ENCODE measurements around the gene PIGR. TPM values are rescaled to one million over a fixed set of nuclear protein-coding genes. Genes with fewer than 3 reads are reported as not detected.

Gene PIGR
- polyA plus RNA-seq, 1 donor from 2014 or later = not detected

DNA sequence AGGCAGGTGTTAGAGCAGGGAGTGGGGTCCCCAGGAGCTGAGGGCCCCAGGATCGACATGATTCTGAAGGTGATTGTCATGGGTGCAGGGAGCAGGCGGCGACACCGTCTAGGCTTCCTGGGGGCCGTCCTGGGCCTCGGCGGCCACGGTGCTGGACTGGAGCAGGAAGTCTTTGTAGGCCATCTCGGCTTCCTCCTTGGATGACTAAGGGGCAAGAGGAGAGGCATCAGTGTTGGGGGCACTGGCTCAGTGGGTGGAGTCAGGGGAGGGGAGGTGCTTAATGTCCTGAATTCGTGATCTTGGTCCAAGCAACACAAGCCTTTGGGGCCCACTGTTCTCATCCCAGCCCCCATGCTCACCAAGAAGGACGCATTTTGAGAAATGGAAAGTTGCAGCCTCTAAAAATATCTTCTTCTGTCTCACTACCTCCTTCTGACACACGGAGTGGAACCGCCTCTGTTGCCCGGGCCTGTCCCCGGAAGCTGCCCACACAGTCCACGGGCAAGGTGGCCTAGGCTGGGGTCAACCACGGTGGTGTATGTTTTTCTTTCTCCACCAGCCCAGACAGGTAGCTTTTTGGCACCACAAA, 16.0 kb downstream of the PIGR start:
- Histone ChIP-seq H3K4me3 (ENCODE audit: low read length) (no peak overlapping the region), H3K9me2 (ENCODE audit: insufficient read depth, low read length) (no peaks in the 10 kb centered on the region), H3K9ac (ENCODE audit: low read length) (no peak overlapping the region), H3K27me3 (ENCODE audit: insufficient read depth, low read depth, low read length) (no peaks in the 10 kb centered on the region), H3K4me2 (ENCODE audit: low read length) (no peak overlapping the region), H3K36me3 (ENCODE audit: insufficient read depth, low read length) (no peaks in the 10 kb centered on the region), H4K20me1 (ENCODE audit: insufficient read depth) (no peaks in the 10 kb centered on the region), H3F3A (ENCODE audit: insufficient read depth, low read length, poor library complexity, severe bottlenecking) (no peaks in the 10 kb centered on the region), H3K9me3 (ENCODE audit: low read length) (no peaks in the 10 kb centered on the region), H3K27ac (ENCODE audit: low read length) (no peak overlapping the region), H2AFZ (ENCODE audit: low read depth, low read length) (no peak overlapping the region), H3K79me2 (replicated peaks; ENCODE audit: insufficient read depth, low read length) (no peaks in the 10 kb centered on the region)
- TF ChIP-seq, protein P1, sequence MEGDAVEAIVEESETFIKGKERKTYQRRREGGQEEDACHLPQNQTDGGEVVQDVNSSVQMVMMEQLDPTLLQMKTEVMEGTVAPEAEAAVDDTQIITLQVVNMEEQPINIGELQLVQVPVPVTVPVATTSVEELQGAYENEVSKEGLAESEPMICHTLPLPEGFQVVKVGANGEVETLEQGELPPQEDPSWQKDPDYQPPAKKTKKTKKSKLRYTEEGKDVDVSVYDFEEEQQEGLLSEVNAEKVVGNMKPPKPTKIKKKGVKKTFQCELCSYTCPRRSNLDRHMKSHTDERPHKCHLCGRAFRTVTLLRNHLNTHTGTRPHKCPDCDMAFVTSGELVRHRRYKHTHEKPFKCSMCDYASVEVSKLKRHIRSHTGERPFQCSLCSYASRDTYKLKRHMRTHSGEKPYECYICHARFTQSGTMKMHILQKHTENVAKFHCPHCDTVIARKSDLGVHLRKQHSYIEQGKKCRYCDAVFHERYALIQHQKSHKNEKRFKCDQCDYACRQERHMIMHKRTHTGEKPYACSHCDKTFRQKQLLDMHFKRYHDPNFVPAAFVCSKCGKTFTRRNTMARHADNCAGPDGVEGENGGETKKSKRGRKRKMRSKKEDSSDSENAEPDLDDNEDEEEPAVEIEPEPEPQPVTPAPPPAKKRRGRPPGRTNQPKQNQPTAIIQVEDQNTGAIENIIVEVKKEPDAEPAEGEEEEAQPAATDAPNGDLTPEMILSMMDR (IDR thresholded peaks at IDR 0.05; ENCODE audit: poor library complexity, severe bottlenecking) = no peak
- TF ChIP-seq EP300 (conservative IDR thresholded peaks at IDR 0.05; ENCODE audit: poor library complexity, severe bottlenecking) (no peak), TAF1 (IDR thresholded peaks at IDR 0.05; ENCODE audit: low read depth) (no peak), MXI1 (conservative IDR thresholded peaks at IDR 0.05; ENCODE audit: poor library complexity, severe bottlenecking) (no peak), POLR2AphosphoS5 (IDR thresholded peaks at IDR 0.05) (no peak), EZH2 (IDR thresholded peaks at IDR 0.05; ENCODE audit: borderline replicate concordance, insufficient read depth, low read length, poor library complexity, severe bottlenecking) (no peak), RAD21 (conservative IDR thresholded peaks at IDR 0.05) (no peak), SMC3 (conservative IDR thresholded peaks at IDR 0.05; ENCODE audit: poor library complexity) (no peak)
- TF ChIP-seq, protein P2, sequence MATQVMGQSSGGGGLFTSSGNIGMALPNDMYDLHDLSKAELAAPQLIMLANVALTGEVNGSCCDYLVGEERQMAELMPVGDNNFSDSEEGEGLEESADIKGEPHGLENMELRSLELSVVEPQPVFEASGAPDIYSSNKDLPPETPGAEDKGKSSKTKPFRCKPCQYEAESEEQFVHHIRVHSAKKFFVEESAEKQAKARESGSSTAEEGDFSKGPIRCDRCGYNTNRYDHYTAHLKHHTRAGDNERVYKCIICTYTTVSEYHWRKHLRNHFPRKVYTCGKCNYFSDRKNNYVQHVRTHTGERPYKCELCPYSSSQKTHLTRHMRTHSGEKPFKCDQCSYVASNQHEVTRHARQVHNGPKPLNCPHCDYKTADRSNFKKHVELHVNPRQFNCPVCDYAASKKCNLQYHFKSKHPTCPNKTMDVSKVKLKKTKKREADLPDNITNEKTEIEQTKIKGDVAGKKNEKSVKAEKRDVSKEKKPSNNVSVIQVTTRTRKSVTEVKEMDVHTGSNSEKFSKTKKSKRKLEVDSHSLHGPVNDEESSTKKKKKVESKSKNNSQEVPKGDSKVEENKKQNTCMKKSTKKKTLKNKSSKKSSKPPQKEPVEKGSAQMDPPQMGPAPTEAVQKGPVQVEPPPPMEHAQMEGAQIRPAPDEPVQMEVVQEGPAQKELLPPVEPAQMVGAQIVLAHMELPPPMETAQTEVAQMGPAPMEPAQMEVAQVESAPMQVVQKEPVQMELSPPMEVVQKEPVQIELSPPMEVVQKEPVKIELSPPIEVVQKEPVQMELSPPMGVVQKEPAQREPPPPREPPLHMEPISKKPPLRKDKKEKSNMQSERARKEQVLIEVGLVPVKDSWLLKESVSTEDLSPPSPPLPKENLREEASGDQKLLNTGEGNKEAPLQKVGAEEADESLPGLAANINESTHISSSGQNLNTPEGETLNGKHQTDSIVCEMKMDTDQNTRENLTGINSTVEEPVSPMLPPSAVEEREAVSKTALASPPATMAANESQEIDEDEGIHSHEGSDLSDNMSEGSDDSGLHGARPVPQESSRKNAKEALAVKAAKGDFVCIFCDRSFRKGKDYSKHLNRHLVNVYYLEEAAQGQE (IDR thresholded peaks at IDR 0.05; ENCODE audit: borderline replicate concordance) = no peak

DNA sequence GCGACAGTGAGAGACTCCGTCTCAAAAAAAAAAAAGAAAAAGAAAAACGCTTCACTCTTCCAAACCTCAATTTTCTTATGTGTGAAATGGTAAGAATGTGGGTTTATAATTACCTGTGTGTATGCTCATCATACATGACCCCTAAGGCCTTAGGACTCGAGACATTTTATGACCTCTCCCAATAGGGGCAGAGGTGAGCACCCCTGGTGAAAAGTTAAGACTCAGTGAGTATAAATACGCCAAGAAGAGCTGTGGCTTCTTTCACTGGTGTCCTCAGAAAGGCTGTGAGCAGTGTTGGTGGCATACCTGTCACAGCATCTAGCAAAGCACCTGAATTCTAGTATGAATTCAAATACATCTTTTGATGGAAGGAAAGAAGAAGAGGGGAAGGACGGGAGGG, 16.7 kb downstream of the PIGR start:
- H3K27me3 ChIP-seq (ENCODE audit: insufficient read depth, low read depth, low read length) = no peaks in the 10 kb centered on the region
- TF ChIP-seq, protein P2 (IDR thresholded peaks at IDR 0.05; ENCODE audit: borderline replicate concordance) = no peak
- no peak for TF ChIP-seq TAF1 (IDR thresholded peaks at IDR 0.05; ENCODE audit: low read depth)
- no peak overlapping the region for H3K4me2 ChIP-seq (ENCODE audit: low read length)
- no peak overlapping the region for H3K4me3 ChIP-seq (ENCODE audit: low read length)
- no peaks in the 10 kb centered on the region for H3K9me3 ChIP-seq (ENCODE audit: low read length)
- no peaks in the 10 kb centered on the region for H3F3A ChIP-seq (ENCODE audit: insufficient read depth, low read length, poor library complexity, severe bottlenecking)
- H3K36me3 ChIP-seq (ENCODE audit: insufficient read depth, low read length) = no peaks in the 10 kb centered on the region
- no peaks in the 10 kb centered on the region for H3K9me2 ChIP-seq (ENCODE audit: insufficient read depth, low read length)
- no peak overlapping the region for H2AFZ ChIP-seq (ENCODE audit: low read depth, low read length)
- H3K79me2 ChIP-seq (replicated peaks; ENCODE audit: insufficient read depth, low read length) = no peaks in the 10 kb centered on the region
- H4K20me1 ChIP-seq (ENCODE audit: insufficient read depth) = no peaks in the 10 kb centered on the region
- no peak overlapping the region for H3K9ac ChIP-seq (ENCODE audit: low read length)
- H3K27ac ChIP-seq (ENCODE audit: low read length) = no peak overlapping the region

All from neural cell (in vitro differentiated cells).